Body of pancreas (tissue), 4 donors: Measurements from ENCODE around the gene NDUFB8. TPM values are rescaled to one million over a fixed set of nuclear protein-coding genes. Genes with fewer than 3 reads are reported as not detected.

Source experiments
- ATAC-seq: fragments of 150-250 bp; one replicate; pipeline ENCODE4 v1.9.1; 2016
- DNase-seq, 4 donors: peaks; one replicate each; pipeline ENCODE4 v3.0.0-alpha.2; 2019
- H3K27ac ChIP-seq, 4 donors: fragments of 200-600 bp; sonication (generic); 1 replicate in 3 of 4; 2 replicates in 1 of 4; pipeline versions ENCODE4 v1.5.1 to v1.6.1; 2016 to 2019; ENCODE audit warnings: mild to moderate bottlenecking in 1 of 4, mixed read lengths in 1 of 4, moderate library complexity in 1 of 4
- H3K27me3 ChIP-seq, 2 donors: fragments of 200-600 bp; sonication (generic); one replicate each; pipeline ENCODE4 v1.6.0; 2016; ENCODE audit warnings: mild to moderate bottlenecking in 1 of 2
- H3K36me3 ChIP-seq, 2 donors: fragments of 200-600 bp; sonication (generic); replicated peaks in 1 of 2; 2 replicates each; pipeline ENCODE4 v1.5.1; 2016; ENCODE audit warnings: low read depth in 2 of 2; ENCODE audit not compliant: insufficient read depth in 1 of 2
- H3K4me1 ChIP-seq: fragments of 200-600 bp; sonication (generic); one replicate; pipeline ENCODE4 v1.6.0; 2016
- H3K4me3 ChIP-seq, 2 donors: fragments of 200-600 bp; sonication (generic); 1 replicate in 1 of 2; 2 replicates in 1 of 2; pipeline ENCODE4 v1.5.1; 2016 to 2019
- H3K9me3 ChIP-seq, 3 donors: fragments of 200-600 bp; sonication (generic); 1 replicate in 2 of 3; 2 replicates in 1 of 3; pipeline ENCODE4 v1.5.1; 2016
- POLR2A ChIP-seq, 3 donors: fragments of 450-650 bp; IDR thresholded peaks; one replicate each; pipeline ENCODE4 v1.6.1; 2016; ENCODE audit warnings: antibody characterized with exemption in 3 of 3, mild to moderate bottlenecking in 2 of 3
- WGBS, 2 donors: methylation state at CpG; one replicate each; pipeline ENCODE4 v1.1.5; 2017; 5-methylcytosine and 5-hydroxymethylcytosine counted together
- intact Hi-C: fragments of 100-400 bp; cut with DNase I; formaldehyde crosslinking; loops from one replicate; pipeline ENCODE4 v1.15.1; 2023
- total RNA-seq, 2 donors: library from RNA; depleted of rRNA; stranded (reverse); fragments of >200 nt; gene quantifications; one replicate each; pipeline ENCODE4 v1.1.0, GENCODE V29; 2016
- TF ChIP-seq, protein P1 (sequence below), 7 experiments: fragments of 450-650 bp in 4 of 7; fragments of 200-600 bp in 3 of 7; sonication (generic) in 3 of 7; IDR thresholded peaks; one replicate each; pipeline ENCODE4 v1.5.1; 2016 to 2019; ENCODE audit warnings: antibody characterized with exemption in 7 of 7

NDUFB8 gene
- total RNA-seq, 2 donors from 2014 or later, result 77.8 to 84.1 TPM

DNA sequence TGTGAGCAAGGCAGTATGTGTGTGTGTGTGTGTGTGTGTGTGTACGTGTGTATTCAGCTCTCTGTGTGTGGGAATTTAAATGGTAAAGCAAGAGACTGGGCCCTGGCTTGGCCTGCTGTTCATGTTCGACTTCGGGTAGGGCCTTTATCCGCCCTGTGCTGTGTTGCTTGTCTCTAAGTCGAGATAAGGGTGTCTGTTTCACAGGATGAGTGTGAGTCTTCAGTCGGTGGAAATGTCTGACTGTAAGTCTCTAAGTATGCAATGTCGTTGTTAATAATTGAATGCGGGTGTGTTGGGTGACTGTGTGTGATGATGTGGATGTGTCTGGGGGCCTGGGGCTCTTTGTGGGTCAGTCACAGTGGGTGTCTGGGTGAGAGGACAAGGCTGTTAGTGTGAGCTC lies 40.8 kb upstream of the NDUFB8 start:
- intact Hi-C loops, result no loop called here
- WGBS, 2 donors, result 53 to 66% methylated on average over 8 of the region's 8 CpGs

DNA sequence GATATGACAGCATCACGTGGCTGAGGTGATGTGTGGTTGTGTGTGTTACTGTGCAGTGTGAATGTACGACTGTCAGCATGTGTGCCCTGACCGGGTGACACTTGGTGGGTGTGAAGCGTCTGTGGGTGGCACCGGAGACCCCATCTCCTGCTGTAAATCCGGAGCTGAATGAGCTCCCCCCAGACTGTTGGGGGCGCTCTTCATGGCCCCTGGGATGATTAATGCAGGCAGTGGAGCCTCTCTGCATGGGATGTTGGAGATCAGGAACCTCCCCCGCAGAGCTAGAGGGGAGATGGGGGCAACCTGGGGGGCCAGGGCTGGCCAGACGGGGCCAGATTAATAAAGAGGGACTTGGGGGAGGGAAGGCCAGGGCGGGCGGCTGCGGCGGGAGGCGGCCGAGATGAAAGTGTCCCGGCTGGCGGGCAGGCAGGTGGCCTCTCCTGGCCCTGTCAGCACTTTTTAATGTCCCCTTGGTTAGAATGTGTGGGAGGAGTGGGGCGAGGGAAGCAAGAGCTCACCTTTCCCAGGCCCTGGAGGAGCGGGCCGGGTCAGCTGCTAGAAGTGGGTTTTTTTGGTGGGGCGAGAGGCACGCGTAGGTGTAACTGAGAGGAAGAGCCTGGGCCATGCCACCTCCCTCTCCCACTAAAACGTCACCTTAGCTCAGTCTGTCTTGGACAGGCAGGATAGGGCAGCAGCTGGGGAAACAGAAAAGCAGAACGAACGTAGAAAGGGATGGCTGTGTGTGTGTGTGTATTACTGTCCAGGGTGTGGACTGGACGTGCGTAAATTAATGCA lies 40.2 kb upstream of the NDUFB8 start:
- 13 to 16% methylated on average over 27 to 28 of the region's 28 CpGs for WGBS, 2 donors
- no peak overlapping the region for H3K27ac ChIP-seq
- H3K9me3 ChIP-seq, result no peaks in the 10 kb centered on the region
- peak; percentile 16 to 45 (median 22) for DNase-seq
- no peaks in the 10 kb centered on the region for H3K4me1 ChIP-seq
- ATAC-seq, result peak; percentile 35
- H3K4me3 ChIP-seq, result peak overlapping the region in 1 of 2 donors; percentile 21
- TF ChIP-seq, protein P1, sequence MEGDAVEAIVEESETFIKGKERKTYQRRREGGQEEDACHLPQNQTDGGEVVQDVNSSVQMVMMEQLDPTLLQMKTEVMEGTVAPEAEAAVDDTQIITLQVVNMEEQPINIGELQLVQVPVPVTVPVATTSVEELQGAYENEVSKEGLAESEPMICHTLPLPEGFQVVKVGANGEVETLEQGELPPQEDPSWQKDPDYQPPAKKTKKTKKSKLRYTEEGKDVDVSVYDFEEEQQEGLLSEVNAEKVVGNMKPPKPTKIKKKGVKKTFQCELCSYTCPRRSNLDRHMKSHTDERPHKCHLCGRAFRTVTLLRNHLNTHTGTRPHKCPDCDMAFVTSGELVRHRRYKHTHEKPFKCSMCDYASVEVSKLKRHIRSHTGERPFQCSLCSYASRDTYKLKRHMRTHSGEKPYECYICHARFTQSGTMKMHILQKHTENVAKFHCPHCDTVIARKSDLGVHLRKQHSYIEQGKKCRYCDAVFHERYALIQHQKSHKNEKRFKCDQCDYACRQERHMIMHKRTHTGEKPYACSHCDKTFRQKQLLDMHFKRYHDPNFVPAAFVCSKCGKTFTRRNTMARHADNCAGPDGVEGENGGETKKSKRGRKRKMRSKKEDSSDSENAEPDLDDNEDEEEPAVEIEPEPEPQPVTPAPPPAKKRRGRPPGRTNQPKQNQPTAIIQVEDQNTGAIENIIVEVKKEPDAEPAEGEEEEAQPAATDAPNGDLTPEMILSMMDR (IDR thresholded peaks at IDR 0.05), result peak in 4 of 7 experiments; percentile 29 to 39 (median 35)
- no peak for TF ChIP-seq POLR2A (IDR thresholded peaks at IDR 0.05)
- intact Hi-C loops, result loop anchor here (10.0 kb wide), 2 partner anchors 175 to 305 kb away; partner anchors contain the start of gene PAX2
- H3K27me3 ChIP-seq, result no peaks in the 10 kb centered on the region
- no peaks in the 10 kb centered on the region for H3K36me3 ChIP-seq

More for the DNA sequence above, 40.8 kb upstream of the NDUFB8 start:
- Histone ChIP-seq H3K27me3 (no peaks in the 10 kb centered on the region), H3K4me3 (no peak overlapping the region), H3K4me1 (no peaks in the 10 kb centered on the region), H3K27ac (no peak overlapping the region), H3K36me3 (no peaks in the 10 kb centered on the region), H3K9me3 (no peaks in the 10 kb centered on the region)
- no peak for DNase-seq
- no peak for ATAC-seq
- TF ChIP-seq POLR2A (IDR thresholded peaks at IDR 0.05), result no peak
- TF ChIP-seq, protein P1 (IDR thresholded peaks at IDR 0.05), result no peak

DNA sequence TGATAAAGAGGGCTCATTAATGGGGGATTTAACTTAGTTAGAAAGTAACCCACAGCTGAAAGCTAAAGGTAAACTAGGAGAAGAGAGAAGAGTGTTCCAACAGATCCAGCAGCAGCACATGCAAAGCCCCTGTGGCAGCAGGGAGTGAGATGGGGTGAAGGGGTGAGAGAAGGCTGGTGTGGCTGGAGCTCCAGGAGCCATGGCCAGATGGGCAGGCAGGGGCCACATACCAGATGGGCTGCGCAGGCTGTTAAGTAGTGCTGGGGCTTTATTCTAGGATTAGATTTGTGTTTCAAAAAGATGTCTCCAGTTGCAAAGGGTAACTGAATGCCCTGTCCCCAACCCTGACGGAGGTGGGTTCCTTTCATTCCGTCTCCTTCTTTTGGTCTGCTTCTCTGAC lies 39.2 kb upstream of the NDUFB8 start:
- Histone ChIP-seq H3K36me3 (no peaks in the 10 kb centered on the region), H3K27me3 (no peaks in the 10 kb centered on the region), H3K9me3 (no peaks in the 10 kb centered on the region), H3K4me3 (no peak overlapping the region), H3K4me1 (no peaks in the 10 kb centered on the region), H3K27ac (no peak overlapping the region)
- WGBS, 2 donors, result 61 to 77% methylated on average over 3 of the region's 3 CpGs
- DNase-seq, result no peak
- intact Hi-C loops, result loop anchor here (10.0 kb wide), 2 partner anchors 176 to 306 kb away; partner anchors contain the start of gene PAX2
- no peak for ATAC-seq
- TF ChIP-seq, protein P1 (IDR thresholded peaks at IDR 0.05), result no peak
- TF ChIP-seq POLR2A (IDR thresholded peaks at IDR 0.05), result no peak

DNA sequence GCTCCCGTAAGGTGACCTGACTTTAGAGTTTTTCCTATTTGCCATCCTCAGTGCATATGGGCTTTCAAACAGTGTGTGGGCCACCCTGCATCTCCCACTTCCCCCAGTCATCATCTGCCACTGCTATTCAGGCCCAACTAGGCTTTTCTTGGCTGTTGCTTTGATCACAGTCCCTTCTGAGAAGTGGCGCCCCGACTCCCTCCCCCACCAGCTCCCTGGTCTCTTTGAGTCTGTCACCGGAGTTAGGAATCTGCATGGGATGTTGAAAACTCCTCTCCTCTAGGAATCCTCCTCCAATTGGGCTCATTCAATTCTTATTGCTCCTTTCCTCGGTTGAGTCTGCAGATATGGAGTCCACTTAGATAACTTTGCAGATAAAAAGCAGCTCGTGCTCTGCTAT lies 38.2 kb upstream of the NDUFB8 start:
- Histone ChIP-seq H3K27ac (no peak overlapping the region), H3K36me3 (no peaks in the 10 kb centered on the region), H3K4me1 (peaks cover under 1% of the 10 kb centered on the region), H3K27me3 (peaks cover 0 to under 1% of the 10 kb centered on the region in 2 donors), H3K4me3 (no peak overlapping the region), H3K9me3 (no peaks in the 10 kb centered on the region)
- intact Hi-C loops, result loop anchor here (10.0 kb wide), 2 partner anchors 177 to 307 kb away; partner anchors contain the start of gene PAX2
- WGBS, 2 donors, result 14 to 24% methylated on average over 6 of the region's 6 CpGs
- ATAC-seq (no peak), DNase-seq (no peak)
- TF ChIP-seq, protein P1 (IDR thresholded peaks at IDR 0.05), result no peak
- no peak for TF ChIP-seq POLR2A (IDR thresholded peaks at IDR 0.05)
